Astrocyte of the cerebellum (primary cell): ENCODE measurements around the gene TTC27.
A peak's percentile ranks its signal among the peaks of the same experiment; 100 is the strongest.

ENCODE experiments used
- DNase-seq: peaks from one replicate; pipeline ENCODE4 v3.0.0-alpha.2; 2011; ENCODE audit warnings: low read depth
- H3K4me3 ChIP-seq: 2 replicates; pipeline ENCODE4 v1.5.1; 2011; ENCODE audit warnings: mild to moderate bottlenecking, low read depth, low read length, moderate library complexity
- CTCF ChIP-seq: IDR thresholded peaks from 2 replicates; pipeline ENCODE4 v1.5.1; 2012; ENCODE audit warnings: low read length, low read depth, moderate library complexity, mild to moderate bottlenecking; ENCODE audit errors: missing control alignments
- in situ Hi-C: cut with HindIII; loops from 2 replicates; pipeline ENCODE4 v1.10.0; 2017; ENCODE audit warnings: low sequenced_read_pairs

The TTC27 gene

GRCh38 chr2:32663864-32664263, 36.0 kb downstream of the TTC27 start:
- H3K4me3 ChIP-seq = no peak overlapping the region
- no peak for TF ChIP-seq CTCF
- no peak for DNase-seq
- in situ Hi-C loops = no loop called here

- in situ Hi-C loops = no loop called here
- no peak for TF ChIP-seq CTCF
- H3K4me3 ChIP-seq = no peak overlapping the region
- DNase-seq = no peak
Measured at GRCh38 chr2:32666704-32667103, 38.9 kb downstream of the TTC27 start.

- no peak overlapping the region for H3K4me3 ChIP-seq
- no peak for TF ChIP-seq CTCF
- DNase-seq = no peak
- in situ Hi-C loops = no loop called here
Measured at GRCh38 chr2:32668254-32668653, 40.4 kb downstream of the TTC27 start.

- no peak for DNase-seq
- TF ChIP-seq CTCF = no peak
- in situ Hi-C loops = no loop called here
- no peak overlapping the region for H3K4me3 ChIP-seq
Measured at GRCh38 chr2:32671885-32672533, 44.2 kb downstream of the TTC27 start.

GRCh38 chr2:32678825-32679224, 51.0 kb downstream of the TTC27 start:
- in situ Hi-C loops = no loop called here
- peak; percentile 57 for DNase-seq
- TF ChIP-seq CTCF = no peak
- no peak overlapping the region for H3K4me3 ChIP-seq

- DNase-seq = no peak
- H3K4me3 ChIP-seq = no peak overlapping the region
- in situ Hi-C loops = no loop called here
- no peak for TF ChIP-seq CTCF
Measured at GRCh38 chr2:32680942-32681341, 53.1 kb downstream of the TTC27 start.
